ENCODE data around the gene MYO10.
A peak's percentile ranks its signal among the peaks of the same experiment; 100 is the strongest.
"Not testable (repeated sequence)": the region's sequence is repeated elsewhere in the genome, so short reads cannot be mapped to it uniquely, and the experiment has no call there.

The MYO10 gene

DNA sequence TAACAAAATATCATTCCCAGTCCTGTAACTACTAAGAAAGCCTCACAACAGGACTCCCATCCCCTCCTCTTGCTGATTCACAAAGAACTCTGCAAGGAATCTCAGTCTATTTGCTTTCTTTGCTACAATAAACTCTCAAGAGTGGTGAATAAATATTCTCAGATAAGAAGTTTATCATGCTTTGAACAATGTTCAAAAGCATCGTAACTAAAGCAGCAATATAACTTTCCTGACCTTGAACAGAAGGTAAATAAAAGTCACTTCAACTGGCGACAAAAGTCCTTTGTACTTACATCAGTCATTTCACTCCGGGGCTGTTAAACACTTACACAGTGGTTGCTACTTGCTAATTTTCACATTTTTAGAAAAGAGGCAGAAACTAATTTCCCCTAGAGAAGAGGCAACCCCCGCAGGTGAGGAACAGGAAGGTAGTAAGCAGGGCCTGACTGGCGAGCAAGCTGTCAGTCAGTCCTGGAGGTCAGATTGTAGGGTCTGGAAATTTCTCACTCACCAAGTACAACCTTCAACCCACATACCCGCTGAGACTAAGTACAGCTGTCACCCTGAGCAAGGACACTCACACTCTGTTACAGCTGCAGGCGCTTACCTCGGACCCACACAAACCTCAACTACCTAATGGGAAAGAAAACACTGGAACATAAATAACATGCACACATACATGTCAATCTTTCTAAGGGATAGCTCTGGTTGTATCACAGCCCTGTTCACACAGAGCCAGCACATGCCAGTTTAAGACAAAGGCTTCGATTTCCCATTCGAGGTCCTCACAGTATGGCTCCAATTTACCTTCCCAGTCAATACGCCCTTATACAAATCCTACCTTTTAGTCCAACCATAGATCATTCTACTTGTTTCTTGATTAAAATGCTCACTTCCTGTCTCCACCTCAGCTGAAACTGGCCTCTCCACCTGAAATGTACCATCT is 214.7 kb downstream of the MYO10 start:
- no peak for DNase-seq

DNA sequence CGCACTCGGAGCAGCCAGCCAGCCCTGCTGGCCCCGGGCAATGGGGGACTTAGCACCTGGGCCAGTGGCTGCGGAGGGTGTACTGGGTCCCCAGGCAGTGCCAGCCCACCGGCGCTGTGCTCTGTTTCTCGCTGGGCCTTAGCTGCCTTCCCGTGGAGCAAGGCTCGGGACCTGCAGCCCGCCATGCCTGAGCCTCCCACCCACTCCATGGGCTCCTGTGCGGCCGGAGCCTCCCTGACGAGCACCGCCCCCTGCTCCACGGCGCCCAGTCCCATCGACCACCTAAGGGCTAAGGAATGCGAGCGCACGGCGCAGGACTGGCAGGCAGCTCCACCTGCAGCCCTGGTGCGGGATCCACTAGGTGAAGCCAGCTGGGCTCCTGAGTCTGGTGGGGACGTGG is 218.1 kb downstream of the MYO10 start:
- not testable (repeated sequence) for DNase-seq

DNA sequence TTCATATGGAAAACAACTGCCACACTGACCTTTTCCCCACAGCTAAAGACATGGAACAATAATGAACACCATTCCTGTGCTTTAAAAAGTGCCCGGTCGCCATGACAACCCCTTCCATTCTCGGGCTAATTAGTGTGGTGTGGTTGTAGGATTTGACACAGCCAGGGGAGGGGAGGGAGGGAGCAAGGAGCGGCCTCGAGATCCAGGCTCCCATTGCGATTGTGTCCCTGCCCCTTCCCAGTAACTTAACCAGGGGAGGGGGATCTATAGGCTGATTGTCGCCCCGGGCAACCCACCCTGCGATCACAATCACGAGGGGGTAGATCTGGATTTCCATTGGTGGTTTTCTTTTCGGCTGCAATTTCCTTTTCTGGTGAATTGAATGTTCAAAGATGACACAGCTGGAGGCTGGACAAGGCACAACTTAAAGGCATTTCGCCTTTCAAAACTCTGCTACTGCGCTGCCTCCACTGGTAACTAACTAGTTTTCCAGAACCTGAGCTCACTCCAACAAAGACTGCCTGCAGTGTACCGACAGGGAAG is 222.6 kb downstream of the MYO10 start:
- DNase-seq, result peak in 52 of 58 donors; percentile 21 to 83 (median 57)

DNA sequence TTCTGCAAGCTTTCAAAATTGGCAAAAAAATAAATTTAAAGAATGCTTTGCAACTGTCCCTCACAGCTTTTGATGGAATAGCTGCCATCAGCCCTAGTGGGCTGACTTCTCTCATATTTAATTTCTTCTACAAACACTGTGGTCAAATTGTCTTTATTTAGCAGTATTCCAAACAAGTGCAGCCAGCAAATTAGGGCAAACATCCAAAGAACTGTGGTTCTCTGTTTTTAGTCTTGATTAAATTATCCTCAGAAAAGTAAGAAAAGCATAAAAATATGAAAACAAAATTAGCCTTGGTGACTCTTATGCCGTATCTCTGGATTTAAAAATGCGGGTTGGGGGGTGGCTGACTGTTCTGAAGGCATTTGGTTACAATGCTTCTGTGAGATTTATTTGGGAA is 223.5 kb downstream of the MYO10 start:
- DNase-seq, result no peak

DNA sequence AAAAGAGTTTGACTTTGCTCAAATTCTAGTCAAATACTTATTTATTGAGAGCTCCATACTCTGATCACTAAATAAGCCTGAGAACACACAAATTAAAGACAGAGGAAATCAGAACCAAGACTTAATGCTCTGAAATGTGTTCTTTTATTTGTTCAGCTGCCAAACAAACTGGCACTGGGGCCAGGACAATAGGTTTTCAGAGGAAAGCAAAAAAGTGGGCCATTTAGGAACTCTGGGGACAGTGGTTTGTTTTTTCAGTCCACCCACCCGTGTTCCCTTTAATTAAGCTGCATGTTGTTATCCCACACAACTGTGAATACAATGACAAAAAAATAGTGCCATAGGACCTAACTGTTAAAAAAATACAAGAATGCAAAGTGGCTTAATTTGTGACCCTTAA is 223.9 kb downstream of the MYO10 start:
- DNase-seq, result peak in 7 of 58 donors; percentile 14 to 64 (median 39)

DNA sequence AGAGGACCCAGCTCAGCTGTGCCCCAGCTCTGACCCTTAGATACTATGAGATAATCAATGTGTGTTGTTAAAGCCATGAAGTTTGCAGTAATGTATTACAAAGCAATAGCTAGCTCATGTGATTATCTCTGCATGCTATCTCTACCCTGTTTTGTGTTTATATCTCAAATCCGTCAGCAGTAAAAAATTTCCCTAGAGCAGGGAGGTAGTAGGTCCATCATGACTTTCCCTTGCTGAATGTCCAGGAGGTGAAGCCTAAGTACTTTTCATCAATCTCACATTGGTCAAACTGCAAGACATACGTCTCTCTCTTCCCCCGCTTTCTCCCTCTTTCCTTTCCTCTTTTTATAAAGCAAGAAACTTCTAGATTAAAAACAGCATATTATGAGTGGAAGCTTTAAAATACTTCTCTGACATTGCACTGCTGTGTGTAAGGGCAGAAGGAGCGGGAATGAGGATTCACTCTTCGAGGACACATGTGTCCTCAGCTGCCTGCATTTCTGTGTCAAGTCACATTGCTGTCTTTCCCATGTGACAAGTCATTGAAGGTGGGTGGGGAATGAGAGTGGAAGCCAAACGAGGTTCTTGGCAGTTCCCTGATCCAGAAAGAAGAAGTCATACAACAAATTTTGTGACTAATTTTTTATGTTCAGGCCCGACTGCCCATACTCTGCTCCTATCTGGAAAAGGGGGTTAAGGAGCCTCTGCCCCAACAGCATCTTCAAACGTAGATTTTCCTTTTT is 226.2 kb downstream of the MYO10 start:
- peak in 1 of 58 donors; percentile 35 for DNase-seq

DNA sequence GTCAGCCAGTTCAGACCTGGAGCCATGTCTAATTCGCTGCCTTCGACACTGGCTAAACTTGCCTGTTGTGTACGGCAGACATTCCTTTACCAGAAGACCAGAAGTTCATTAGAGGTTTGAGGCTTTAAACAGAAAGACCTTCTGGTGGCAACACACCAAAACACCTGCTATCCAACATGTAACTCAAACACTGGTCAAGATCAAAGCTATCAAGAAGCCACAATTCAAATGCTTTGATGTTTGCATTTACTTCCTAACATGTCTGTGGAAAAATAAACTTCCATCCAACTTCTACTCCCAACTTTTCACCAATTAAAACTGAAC is 228.3 kb downstream of the MYO10 start:
- DNase-seq, result no peak

DNA sequence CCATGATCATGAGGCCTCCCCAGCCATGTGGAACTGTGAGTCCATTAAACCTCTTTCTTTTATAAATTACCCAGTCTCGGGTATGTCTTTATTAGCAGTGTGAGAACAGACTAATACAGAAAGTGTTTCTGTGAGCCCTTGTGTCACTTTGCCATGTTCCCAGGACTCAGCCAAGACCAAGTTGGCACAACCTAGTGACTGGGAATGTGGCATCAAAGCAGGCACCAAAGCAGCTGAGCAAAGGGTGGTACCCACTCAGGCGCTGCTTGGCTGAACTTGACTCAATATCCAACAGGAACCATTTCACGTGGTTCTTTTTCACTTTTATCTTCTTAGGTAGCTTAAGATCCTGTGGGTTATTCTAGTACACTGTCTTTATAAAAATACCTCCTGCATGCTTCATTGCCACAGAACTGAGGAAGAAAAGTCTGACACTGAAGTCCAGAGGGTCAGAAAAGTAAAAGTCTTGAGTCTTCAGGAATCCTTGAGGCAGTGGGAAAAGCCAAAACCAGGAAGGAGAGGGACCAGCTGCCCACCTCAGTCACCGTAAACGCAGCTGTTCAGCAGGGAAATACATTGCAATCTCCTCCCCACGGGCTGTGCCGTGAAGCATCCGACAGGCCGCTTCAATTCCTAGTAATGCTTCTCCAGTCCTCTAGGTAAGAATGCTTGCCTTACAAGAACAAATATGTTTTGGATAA is 228.8 kb downstream of the MYO10 start:
- peak in 28 of 58 donors; percentile 7 to 84 (median 42) for DNase-seq

DNA sequence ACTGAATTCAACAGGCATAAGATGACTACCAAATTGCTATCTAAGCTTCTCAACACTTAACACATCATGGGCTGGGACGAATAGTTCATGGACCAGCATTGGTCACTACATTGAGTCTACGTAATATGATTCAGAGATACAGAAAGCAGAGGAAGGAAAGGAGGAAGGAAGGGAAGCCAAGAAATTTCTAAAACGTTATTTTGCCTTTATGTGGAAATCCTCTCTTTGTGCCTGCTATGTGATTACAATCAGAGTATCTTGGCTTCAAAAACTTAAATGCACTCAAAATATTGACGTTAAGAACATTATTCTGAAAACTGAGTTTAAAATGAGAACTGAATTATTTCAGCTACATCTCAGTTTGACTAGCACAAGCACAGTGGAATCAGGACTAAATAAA is 231.1 kb downstream of the MYO10 start:
- no peak for DNase-seq

DNA sequence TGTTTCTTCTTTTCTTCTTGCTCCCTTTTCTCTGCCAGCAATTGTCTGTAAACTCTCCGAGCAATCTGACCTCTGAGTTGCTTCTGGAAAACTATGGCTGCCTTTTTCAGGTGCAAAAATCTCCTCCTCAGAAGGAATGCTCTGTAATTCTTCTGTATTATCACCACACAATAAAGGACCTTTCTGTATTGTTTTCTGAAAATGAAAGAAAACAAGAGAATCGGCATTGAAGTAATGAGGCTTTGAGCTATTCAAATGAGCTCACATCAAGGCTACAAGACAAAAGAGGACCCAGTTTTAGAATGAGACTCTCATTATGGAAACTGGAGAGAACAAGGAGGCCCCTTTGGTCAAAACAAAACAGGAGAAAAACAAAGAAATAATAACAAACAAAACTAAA is 233.1 kb downstream of the MYO10 start:
- DNase-seq, result peak in 1 of 58 donors; percentile 60

DNA sequence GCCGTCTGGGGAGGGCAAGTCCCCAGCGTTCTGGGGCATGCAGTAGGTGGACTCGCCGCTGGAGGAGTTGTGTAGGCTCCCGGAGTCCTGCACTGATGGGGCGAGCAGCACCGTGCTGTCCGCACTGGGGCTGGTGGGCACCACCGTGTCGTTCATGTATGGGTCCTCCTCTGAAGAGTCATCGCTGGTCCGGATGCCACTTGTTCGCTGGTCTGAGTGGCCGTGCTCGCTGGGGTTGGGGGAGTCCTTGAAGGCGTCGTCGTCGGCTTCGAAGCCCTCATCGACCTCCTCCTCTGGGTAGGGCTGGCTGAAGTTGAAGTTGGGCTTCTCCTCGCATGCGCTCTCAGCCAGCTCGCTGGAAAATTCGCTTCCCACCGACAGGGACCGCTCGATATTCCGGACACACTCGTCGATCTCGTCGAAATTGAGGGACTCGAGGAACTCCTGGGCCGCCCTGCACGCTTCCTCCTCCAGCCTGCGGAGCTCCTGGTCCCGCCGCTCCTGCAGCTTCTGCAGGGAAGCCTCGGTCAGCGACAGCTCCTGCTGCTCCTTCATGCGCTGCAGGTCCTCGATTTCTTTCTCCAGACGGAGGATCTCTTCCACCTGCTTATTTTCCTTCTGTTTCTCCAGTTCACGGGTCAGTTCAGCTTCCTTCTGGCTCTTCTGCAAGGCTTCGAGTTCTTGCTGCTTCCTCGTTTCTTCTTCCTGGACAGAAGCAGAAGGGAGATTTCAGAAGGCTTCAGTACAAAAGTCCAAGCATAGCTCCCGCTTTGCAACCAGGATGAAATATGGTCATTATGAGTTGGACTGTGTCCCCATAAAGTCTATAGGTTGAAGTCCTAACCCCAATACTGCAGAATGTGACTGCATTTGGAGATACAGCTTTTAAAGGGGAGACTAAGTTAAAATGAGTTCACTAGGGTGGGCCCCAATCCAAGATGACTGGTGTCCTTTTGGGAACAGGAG is 234.7 kb downstream of the MYO10 start:
- no peak for DNase-seq

DNA sequence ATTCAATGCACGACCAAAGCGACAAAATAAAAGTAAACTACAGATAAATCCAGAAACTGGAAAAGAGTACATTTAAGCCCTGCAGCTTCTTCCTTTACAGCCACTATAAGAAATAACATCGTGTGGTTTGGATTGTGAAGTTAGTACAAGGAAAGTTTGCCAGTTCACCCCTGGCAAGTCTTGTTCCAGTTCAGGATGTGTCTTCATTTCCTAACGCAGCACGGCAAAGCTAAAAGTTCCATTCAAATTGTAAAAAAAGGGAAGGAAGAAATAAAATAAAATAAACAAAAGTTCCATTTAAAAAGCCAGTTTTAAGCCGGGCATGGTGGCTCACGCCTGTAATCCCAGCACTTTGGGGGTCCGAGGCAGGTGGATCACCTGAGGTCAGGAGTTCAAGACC is 236.0 kb downstream of the MYO10 start:
- no peak for DNase-seq

DNA sequence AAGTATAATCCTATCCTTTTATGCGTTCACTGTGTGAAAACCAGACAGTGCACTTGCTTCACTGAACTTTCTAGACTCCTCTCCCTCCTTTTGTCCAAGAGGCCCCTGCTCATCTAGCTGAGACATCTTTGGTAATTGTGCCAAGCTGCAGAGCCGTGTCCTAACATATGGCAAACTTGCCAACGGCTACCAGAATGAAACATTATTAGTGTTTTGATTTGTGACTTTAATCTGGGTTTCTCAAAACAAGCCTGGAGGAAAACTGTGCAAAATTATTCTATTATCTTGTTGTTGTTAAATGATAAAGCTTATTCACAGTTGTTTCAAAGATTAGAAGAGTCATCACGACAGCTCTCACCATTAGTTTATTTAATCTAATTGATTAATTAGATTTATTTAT is 240.3 kb downstream of the MYO10 start:
- DNase-seq, result no peak

DNA sequence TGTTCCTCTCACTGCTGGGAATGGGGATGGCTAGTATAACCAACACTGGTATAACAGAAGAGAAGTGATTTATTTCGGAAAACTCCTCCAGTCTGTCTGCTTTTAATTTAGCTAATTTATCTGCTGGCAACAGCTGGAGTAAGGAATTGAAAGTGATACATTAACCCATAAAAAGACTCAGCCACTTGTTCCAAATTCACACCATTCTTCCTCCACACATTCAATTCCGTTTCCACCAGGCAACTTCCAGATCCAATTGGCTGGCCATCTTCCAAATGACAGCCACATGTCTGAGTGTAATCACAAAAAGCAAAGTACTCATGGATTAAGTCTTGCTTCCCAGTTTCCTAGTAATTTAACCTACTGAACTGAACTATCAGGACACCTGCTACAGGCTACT is 242.2 kb downstream of the MYO10 start:
- DNase-seq, result peak in 1 of 58 donors; percentile 22

DNA sequence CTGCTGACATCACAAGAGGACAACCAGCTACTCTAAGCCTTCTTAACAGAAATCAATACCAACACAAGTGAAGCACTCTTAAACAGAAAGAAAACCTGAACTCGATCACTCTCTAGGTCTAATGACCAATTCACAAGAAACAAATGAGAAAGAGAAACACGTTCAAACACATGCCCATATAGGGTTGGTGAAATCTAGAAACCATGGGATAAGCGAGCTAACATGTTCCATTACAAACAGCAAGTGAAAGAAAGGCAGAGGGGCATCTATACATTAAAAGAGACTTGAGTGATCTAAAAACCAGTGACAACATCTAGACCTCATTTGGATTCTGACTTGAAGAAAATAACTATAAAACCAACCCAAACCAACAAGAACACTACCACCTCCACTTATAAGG is 244.4 kb downstream of the MYO10 start:
- no peak for DNase-seq

DNA sequence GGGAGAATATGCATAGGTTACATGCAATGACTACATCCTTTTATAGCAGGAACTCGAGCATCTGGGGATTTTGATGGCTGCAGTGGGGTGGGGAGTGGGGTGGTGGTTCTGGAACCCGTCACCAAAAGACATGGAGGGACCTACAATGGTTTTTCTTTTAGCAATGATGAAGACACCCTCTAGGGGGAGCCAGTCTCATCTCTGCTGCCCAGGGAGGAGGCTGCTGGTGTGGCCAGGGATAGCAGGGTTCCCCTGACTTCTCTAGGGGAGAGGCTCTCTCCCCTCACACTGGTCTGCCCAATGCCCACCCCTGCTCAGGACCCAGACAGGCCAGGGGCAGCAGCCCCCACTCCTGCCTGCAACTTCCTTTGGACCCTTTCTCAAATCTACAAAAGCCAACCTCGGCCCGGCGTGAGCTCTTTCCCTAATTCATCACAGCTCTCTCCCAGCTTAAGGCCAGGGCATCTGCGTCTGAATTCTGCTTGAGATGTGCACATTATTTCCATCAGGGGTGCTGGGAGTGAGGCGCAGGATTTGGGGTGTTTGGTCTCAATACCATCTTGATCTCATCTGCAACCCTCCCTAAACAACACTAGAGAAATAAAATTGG is 245.7 kb downstream of the MYO10 start:
- DNase-seq, result peak in 23 of 58 donors; percentile 9 to 64 (median 28)

DNA sequence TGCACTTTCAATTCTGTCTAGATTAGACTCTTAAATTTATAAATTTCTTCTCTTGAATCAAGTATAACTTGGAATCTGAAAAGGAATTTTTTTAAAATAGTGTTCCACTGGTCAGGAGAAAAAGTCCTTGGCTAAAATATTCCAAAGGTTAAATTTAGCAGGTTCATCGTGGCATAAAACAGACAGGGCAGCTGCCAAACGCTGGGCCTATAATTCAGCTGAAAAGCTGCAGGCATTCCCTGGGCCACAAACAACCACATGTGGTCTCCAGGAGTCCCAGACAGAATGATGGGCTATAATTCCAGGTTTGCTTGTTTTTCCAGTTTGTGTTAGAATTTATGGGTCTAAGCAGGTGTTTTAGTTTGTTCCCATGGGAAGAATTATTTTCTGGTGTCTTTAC is 248.2 kb downstream of the MYO10 start:
- DNase-seq, result no peak

DNA sequence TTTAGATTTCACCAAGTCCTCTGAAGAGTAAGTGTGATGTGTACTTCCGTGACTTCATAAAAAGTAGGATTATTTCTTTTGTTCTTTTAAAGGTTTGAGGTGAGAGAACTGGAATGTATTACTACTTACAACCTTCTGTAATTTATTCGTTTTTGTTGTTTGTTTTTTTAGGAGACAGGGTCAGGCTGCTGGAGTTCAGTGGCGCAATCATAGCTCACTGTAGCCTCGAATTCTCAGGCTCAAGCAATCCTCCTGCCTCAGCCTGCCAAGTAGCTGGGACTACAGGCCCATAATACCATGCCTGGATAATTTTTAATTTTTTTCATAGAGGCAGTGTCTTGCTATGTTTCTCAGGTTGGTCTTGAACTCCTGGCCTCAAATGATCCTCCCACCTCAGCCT is 251.0 kb downstream of the MYO10 start:
- DNase-seq, result no peak

DNA sequence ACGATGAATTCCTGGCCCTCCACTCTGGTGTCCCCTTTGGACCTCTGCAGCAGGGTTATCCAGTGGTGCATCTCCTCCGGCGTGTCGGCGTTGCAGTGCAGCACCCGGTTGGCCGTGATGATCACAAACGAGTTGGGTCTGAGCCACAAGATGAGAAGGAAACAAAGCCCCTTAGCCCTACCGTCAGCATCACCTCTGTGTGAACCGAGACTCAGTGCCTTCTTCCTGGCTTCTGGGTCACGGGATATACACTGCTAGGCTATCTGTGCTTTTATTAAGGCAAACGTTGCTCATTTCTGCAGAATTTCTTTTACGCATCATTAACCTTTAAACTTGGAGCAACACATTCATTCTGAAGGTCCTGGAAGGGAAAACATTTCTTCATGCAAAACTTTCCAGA is 254.2 kb downstream of the MYO10 start:
- DNase-seq, result no peak

DNA sequence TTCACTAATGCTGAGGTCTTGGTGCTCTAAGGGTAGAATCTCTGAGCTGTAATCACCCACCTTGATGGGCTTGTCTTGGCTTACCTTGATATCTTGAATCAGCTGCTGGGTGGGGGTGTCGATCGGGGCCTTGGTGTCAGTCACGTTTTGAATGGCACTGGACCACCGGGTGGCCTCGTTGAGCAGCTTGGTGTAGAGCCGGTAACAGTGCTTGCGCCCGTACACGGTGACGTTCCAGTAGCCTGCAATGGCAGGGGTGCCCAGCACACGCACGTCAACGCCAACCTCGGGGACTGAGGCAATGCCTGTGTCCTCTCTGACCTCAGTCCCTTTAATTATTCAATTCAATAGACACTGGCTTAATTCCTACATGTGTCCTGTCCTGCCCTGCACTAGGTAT is 256.2 kb downstream of the MYO10 start:
- no peak for DNase-seq

All from anterior cingulate cortex (tissue), 58 donors.